Loucy (cell line): ENCODE data around the gene CD28.

ENCODE experiments used
- CTCF ChIP-seq: fragments of 200-600 bp; sonication (generic); conservative IDR thresholded peaks from 2 replicates; pipeline ENCODE4 v1.5.1; 2014; ENCODE audit warnings: mild to moderate bottlenecking, antibody characterized with exemption, low read length
- EZH2phosphoT487 ChIP-seq: fragments of 200-600 bp; IDR thresholded peaks from 2 replicates; pipeline ENCODE4 v1.6.1; 2018; ENCODE audit warnings: antibody characterized with exemption, mild to moderate bottlenecking, moderate library complexity, borderline replicate concordance

- TF ChIP-seq CTCF (no peak), EZH2phosphoT487 (no peak)
Measured at GRCh38 chr2:203664029-203664755, 42.2 kb upstream of the CD28 start.
